ENCODE results near the gene COL21A1. TPM values are rescaled to one million over a fixed set of nuclear protein-coding genes. Genes with fewer than 3 reads are reported as not detected.

Gene COL21A1
- total RNA-seq, 1 donor from 2014 or later = 1.2 TPM

DNA sequence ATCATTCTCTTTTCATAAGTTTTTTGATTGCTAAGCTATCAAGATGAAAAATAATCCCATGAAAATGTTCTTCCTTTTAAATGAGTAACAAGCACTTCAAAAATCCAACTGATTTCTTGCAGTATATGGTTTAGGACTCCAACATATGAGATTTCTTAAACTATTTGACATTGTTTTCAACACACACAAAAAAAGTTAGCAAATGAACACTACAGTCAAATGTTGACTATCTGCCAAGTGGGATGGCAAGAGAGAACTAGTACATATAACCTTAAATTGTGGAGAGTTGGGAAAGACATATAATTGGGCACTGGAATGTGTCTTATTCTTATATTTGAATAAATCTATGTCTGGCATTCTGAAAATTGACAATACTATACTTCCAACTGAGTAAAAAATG lies 15.6 kb downstream of the COL21A1 start:
- Mint-ChIP-seq H3K36me3 (ENCODE audit: low read depth, unreplicated experiment) (no peaks in the 10 kb centered on the region), H3K4me3 (ENCODE audit: unreplicated experiment) (no peak overlapping the region), H3K9me3 (ENCODE audit: unreplicated experiment) (no peaks in the 10 kb centered on the region), H3K4me1 (ENCODE audit: unreplicated experiment) (peaks cover 6% of the 10 kb centered on the region), H3K27ac (ENCODE audit: unreplicated experiment) (no peak overlapping the region), H3K27me3 (ENCODE audit: unreplicated experiment) (no peaks in the 10 kb centered on the region)
- TF ChIP-seq, protein P1, sequence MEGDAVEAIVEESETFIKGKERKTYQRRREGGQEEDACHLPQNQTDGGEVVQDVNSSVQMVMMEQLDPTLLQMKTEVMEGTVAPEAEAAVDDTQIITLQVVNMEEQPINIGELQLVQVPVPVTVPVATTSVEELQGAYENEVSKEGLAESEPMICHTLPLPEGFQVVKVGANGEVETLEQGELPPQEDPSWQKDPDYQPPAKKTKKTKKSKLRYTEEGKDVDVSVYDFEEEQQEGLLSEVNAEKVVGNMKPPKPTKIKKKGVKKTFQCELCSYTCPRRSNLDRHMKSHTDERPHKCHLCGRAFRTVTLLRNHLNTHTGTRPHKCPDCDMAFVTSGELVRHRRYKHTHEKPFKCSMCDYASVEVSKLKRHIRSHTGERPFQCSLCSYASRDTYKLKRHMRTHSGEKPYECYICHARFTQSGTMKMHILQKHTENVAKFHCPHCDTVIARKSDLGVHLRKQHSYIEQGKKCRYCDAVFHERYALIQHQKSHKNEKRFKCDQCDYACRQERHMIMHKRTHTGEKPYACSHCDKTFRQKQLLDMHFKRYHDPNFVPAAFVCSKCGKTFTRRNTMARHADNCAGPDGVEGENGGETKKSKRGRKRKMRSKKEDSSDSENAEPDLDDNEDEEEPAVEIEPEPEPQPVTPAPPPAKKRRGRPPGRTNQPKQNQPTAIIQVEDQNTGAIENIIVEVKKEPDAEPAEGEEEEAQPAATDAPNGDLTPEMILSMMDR (IDR thresholded peaks at IDR 0.05; ENCODE audit: unreplicated experiment) = no peak
- no peak for DNase-seq (ENCODE audit: low spot score)

DNA sequence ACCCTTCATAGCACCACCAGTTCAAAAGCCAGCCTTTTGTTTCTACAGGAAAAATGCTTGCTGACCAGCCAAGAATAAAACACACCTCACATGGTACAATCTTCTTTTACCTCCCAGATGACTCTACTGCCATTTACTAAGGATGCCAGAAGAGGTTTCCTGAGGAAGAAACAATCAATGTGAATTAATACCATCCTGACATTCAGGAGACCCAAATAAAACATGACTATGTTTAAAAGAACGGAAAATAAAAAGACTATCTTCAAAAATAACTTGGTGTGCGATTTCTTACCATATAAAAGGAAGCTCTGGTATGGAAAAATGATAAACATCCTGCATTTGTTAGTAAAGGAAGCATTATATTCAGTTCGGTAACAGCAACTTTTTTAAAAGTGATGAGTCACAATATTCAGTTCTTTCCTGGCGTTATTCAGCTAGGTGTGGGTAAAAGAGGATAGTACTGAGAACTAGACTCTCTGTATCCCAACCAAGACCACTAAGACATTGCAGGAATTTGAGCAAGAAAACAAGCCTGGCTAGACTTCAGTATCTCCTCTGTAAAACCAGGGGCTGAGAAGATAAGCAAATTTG lies 16.3 kb downstream of the COL21A1 start:
- no peak for DNase-seq (ENCODE audit: low spot score)
- H3K36me3 Mint-ChIP-seq (ENCODE audit: low read depth, unreplicated experiment) = no peaks in the 10 kb centered on the region
- H3K9me3 Mint-ChIP-seq (ENCODE audit: unreplicated experiment) = no peaks in the 10 kb centered on the region
- H3K27me3 Mint-ChIP-seq (ENCODE audit: unreplicated experiment) = no peaks in the 10 kb centered on the region
- TF ChIP-seq, protein P1 (IDR thresholded peaks at IDR 0.05; ENCODE audit: unreplicated experiment) = no peak
- no peak overlapping the region for H3K4me3 Mint-ChIP-seq (ENCODE audit: unreplicated experiment)
- H3K4me1 Mint-ChIP-seq (ENCODE audit: unreplicated experiment) = peaks cover 6% of the 10 kb centered on the region
- H3K27ac Mint-ChIP-seq (ENCODE audit: unreplicated experiment) = peak overlapping the region; percentile 81

DNA sequence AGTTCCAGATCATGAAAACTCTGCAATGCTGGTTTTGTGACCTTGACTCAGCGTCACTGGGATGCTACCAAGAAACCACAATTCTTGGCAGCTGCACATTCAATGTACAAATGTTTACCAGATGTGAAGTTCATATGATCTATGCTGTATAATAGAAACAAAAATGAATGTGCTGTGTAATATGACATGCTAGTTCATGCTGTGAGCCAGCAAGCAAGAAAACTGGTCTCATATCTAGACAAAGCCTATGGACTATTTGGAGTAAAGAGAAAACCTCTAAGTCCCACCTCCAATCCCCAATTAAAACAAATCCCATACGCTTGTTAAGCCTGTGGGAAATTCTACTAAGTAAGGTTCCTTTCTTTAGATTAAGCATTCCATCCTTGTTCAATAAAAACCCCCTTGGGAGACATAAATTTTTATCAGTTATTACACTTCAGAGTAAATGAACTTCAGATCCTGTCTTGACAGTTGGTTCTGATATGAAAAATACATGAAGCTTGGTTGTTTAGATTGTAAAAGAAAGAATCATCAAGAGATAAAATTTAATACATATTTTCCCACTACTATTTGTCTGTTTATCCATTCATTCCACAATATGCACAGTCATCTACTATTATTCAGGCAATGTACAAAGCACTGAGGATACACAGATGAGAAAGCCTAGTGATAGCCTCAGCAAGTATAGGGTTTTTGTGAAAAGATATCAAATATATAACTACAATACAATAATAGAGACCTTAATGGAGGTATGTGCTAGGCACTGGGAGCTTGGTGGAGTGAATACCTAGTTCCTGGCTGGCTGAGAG lies 20.1 kb downstream of the COL21A1 start:
- H3K4me3 Mint-ChIP-seq (ENCODE audit: unreplicated experiment) = no peak overlapping the region
- no peaks in the 10 kb centered on the region for H3K36me3 Mint-ChIP-seq (ENCODE audit: low read depth, unreplicated experiment)
- no peaks in the 10 kb centered on the region for H3K27me3 Mint-ChIP-seq (ENCODE audit: unreplicated experiment)
- TF ChIP-seq, protein P1 (IDR thresholded peaks at IDR 0.05; ENCODE audit: unreplicated experiment) = no peak
- no peak for DNase-seq (ENCODE audit: low spot score)
- peaks cover 6% of the 10 kb centered on the region for H3K4me1 Mint-ChIP-seq (ENCODE audit: unreplicated experiment)
- H3K27ac Mint-ChIP-seq (ENCODE audit: unreplicated experiment) = no peak overlapping the region
- no peaks in the 10 kb centered on the region for H3K9me3 Mint-ChIP-seq (ENCODE audit: unreplicated experiment)

DNA sequence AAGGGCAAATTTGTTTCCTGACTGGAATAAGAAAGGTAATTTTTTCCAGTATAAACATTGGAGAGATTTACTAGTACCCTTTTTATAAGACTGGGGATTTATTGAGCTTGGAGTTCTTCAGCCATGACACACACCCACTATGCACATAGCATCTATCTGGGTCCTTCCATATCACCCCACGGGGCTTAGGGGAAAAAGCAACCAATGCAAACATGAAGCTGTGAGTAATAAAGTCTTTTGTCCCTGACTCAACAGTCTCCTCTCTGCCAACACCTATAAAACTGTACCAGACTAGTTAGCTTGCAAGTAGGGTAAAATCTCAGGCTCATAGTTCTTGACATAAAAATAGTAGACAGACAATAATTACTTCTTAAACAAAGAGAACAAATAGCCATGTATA lies 23.4 kb downstream of the COL21A1 start:
- Mint-ChIP-seq H3K4me1 (ENCODE audit: unreplicated experiment) (no peaks in the 10 kb centered on the region), H3K4me3 (ENCODE audit: unreplicated experiment) (no peak overlapping the region), H3K27ac (ENCODE audit: unreplicated experiment) (no peak overlapping the region), H3K9me3 (ENCODE audit: unreplicated experiment) (no peaks in the 10 kb centered on the region), H3K36me3 (ENCODE audit: low read depth, unreplicated experiment) (no peaks in the 10 kb centered on the region), H3K27me3 (ENCODE audit: unreplicated experiment) (no peaks in the 10 kb centered on the region)
- TF ChIP-seq, protein P1 (IDR thresholded peaks at IDR 0.05; ENCODE audit: unreplicated experiment) = no peak
- DNase-seq (ENCODE audit: low spot score) = no peak

DNA sequence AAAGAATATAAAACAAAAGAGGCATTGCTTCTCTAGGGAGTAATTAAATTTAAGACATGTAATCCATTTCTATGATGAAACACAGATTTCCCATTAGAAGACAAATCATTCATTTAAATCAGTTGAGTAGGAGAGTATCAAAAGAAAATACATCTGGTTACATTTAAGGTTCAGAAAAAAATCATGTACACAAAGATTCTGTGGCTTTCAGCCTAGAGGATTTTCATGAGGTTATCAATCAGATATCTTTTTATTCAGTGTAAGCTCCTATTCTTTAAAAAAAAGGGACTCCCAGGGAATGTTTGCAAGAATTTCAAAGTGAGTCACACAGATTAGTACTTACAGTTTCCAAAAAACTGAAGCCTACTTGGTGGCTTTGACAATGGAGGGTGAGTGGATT lies 24.9 kb downstream of the COL21A1 start:
- H3K9me3 Mint-ChIP-seq (ENCODE audit: unreplicated experiment) = no peaks in the 10 kb centered on the region
- H3K4me3 Mint-ChIP-seq (ENCODE audit: unreplicated experiment) = no peak overlapping the region
- H3K27me3 Mint-ChIP-seq (ENCODE audit: unreplicated experiment) = no peaks in the 10 kb centered on the region
- H3K36me3 Mint-ChIP-seq (ENCODE audit: low read depth, unreplicated experiment) = no peaks in the 10 kb centered on the region
- DNase-seq (ENCODE audit: low spot score) = no peak
- TF ChIP-seq, protein P1 (IDR thresholded peaks at IDR 0.05; ENCODE audit: unreplicated experiment) = no peak
- no peak overlapping the region for H3K27ac Mint-ChIP-seq (ENCODE audit: unreplicated experiment)
- no peaks in the 10 kb centered on the region for H3K4me1 Mint-ChIP-seq (ENCODE audit: unreplicated experiment)

Data from endothelial cell (in vitro differentiated cells).